GM18868 (cell line): Measurements from ENCODE around the gene DHX57.
"Not testable (repeated sequence)": the region's sequence is repeated elsewhere in the genome, so short reads cannot be mapped to it uniquely, and the experiment has no call there.

Experiments
- ATAC-seq: cut with Tn5 transposase; IDR thresholded peaks from one replicate; pipeline ENCODE4 v1.9.1; 2021; ENCODE audit warnings: mild to moderate bottlenecking, moderate library complexity; ENCODE audit not compliant: unreplicated experiment

Gene DHX57

DNA sequence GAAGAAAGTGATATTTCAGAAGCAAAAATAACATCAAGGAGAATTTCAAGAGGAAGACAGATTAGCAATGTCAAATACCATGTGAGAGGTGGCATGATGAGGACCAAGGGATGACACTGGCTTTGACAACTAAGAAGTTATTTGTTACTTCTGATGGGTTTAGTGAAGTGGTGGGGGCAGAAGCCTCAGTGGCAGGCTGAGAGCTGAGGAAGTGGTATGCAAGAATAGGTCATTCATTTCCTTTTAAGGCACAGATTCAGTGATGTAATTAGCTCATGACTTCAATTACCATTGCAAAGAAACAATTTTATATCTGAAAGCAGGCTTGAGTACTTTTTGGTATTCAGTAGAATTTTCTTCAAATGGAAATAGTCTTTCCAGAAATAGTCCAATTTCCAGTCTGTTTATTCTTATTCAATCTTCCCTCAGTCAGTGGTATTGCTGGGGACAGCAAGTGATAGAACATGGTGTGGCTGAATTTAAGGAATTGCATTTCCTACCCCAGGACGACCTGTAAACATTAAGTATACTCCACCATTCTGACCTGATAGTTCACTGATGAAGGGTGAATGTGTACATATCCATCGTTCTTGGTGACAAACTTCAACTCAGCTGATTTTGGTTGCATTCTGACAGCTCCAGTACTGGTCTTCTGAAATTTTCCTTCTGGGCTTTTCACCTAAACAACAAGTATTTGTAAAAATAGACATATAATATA, 69.6 kb downstream of the DHX57 start:
- no peak for ATAC-seq

DNA sequence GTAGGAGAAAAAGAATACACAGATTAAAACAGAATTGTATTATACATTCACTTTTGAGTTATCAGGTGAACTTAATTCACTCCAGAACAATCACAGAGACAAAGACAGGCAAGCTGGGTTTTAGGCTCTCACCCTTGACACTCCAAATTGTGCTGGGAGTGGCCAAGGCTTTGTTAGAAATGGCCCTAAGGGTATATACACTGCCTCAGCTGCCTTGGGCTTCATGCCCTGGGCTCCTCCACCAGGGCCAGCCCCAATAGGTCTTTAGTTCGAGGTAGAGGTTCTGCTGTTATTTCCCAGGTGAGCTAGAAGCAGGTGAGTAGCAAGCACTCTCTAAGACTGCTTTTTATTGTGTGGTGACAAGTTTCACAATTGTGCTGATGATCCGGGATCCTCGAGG, 77.8 kb downstream of the DHX57 start:
- no peak for ATAC-seq

DNA sequence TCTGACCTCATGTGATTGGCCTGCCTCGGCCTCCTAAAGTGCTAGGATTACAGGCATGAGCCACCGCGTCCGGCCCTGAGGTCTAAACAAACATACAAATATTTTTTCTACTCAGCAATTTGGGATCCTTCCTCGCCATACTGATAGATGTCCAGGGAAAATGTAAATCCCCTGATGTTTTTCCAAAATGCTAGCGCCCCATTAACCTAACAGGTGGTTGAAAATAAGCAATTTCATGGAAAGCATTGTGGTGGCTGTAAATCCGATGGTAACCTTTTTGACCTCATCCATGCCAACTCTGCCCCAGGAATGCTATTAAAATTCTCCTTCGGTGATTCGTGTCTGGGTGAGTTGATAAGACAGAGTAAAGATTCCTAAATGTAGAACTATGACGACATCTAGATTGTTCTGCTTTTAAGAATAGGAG, 78.5 kb downstream of the DHX57 start:
- ATAC-seq: no peak

DNA sequence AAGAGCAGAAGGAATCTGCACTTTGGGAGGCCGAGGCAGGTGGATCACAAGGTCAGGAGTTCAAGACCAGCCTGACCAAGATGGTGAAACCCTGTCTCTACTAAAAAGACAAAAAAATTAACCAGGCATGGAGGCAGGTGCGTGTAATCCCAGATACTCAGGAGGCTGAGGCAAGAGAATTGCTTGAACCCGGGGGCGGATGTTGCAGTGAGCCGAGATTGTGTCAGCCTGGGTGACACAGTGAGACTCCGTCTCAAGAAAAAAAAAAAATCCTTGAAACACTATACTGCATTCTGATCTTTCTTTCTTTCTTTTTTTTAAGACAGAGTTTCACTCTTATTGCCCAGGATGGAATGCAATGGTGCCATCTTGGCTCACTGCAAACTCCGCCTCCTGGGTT, 80.7 kb downstream of the DHX57 start:
- not testable (repeated sequence) for ATAC-seq

DNA sequence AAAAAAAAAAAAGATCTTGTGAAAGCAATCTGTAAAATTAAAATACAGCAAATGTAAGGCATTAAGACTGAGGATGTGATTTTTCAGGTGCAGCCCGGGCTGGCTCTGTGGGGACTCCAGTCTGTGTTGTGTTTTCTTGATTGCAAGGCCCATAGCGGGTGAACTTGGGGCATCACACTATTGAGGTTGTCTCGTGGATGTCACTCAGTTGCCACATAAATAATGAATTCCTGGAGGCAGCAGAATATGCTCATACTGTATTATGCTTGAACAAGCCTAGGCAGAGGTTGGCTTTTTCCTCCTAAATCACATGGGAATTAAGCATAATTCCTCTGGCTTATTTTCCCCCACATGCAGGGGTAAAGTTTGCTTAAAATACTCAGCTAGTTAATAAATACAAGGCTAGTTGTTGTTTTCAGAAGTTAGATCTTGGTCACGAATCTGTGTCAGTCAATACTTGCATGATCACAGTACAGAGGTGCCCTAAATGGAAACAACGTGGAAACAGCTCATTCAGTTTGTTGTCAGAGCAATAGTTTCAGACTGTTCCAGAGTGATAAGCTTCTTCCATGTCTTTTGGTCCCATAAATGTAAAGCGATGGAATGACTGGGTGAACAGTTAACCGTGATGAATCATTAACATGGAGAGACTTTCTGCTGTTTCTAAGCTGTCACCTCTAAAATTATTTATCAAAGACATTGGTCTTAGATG, 81.3 kb downstream of the DHX57 start:
- ATAC-seq: no peak

DNA sequence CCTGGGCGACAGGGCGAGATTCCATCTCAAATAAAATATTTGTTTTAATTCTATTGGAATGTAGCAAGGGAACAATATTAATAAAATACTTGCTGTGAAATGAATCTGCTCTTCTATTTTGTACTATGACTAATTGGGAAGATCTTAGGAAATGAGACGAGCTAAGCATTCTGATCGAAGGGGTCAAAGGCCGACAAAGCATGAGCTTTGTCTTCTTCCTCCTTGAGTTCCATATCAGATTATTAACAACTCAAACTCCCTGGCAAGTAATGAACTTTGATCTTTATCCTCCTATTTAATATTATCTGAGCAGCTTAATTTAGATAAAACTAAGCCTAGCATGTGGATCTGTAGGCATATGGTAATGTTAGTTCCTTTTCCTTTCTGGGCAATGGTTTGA, 82.2 kb downstream of the DHX57 start:
- ATAC-seq: no peak

DNA sequence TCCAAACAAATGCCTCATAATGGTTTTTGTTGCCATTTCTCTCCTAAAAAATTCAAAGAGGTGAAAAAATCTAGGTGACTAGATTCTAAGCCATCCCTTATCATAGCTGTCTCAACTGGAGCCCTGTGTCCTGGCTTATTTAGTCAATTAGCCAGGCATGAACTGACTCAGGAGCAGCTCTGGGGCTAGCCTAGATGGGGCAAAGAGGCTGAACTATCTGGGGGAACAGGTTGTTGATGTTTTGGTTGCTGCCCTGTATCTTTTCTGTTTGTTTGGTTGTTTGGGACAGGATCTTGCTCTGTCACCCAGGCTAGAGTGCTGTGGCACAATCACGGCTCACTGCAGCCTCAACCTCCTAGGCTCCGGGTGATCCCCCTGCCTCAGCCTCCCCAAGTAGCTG, 83.0 kb downstream of the DHX57 start:
- no peak for ATAC-seq

DNA sequence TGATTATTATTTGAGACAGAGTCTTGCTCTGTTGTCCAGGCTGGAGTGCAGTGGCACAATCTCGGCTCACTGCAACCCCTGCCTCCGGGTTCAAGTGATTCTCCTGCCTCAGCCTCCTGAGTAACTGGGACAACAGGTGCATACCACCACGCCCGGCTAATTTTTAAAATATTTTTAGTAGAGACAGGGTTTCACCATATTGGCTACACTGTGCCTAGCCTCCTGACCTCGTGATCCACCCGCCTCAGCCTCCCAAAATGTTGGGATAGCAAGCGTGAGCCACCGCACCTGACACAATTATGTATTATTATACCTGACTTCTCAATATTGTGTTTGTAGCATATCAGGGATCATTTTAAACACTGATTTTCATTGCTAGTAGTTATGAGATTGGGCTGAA, 83.4 kb downstream of the DHX57 start:
- not testable (repeated sequence) for ATAC-seq

DNA sequence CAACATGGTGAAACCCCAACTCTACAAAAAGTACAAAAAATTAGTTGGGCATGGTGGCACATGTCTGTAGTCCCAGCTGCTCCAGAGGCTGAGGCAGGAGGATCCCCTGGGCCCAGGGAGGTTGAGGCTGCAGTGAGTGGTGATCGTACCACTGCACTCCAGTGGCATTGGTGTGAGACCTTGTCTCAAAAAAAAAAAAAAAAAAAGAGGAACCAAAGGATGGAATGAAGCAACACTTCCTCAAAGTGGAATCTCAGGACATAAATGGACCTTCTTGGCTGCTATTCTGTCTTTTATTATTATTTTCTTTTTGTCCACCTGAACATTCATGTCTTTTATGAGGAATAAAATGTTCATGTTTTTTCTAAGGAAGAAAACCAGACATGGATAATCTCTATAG, 84.0 kb downstream of the DHX57 start:
- ATAC-seq: no peak

DNA sequence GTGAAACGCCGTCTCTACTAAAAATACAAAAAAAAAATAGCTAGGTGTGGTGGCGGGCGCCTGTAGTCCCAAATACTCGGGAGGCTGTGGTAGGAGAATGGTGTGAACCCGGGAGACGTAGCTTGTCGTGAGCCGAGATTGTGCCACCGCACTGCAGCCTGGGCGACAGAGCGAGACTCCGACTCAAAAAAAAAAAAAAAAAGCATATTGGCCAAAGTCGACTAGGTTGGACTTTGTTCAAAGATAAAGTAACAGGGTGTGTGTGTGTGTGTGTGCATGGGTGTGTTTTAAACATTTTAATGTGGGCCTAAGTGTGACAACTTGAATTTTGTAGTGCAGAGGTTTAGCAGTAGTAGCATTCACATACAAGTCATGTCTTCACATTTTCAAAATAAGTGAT, 86.0 kb downstream of the DHX57 start:
- ATAC-seq: no peak

DNA sequence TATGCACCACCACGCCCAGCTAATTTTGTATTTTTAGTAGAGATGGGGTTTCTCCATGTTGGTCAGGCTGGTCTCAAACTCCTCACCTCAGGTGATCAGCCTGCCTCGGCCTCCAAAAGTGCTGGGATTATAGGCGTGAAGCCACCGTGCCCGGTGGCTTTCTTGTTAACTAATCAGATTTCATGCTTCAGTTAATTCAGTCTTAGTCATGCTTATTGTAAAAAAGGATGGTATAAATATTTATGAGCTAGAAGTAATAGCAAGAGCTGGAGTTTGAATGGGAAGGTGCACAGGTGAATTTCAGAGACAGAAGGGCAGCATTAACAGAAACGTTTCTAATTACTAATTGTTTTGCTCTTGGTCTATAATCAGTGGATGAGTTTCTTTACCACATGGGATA, 87.4 kb downstream of the DHX57 start:
- no peak for ATAC-seq

DNA sequence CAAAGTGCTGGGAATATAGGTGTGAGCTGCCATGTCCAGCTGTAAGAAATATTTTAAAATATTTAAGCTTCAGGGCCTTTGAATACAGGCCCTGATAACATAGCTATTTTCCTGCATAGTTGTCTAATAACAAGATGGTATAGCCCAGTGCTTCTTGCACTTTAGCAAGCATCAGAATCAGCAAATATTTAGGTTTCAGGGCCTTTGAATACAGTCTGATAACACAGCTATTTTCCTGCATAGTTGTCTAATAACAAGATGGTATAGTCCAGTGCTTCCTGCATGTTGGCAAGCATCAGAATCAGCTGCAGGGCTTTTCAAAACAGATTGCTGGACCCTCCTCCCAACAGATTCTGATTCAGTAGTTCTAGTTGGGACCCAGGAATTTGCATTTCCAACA, 92.1 kb downstream of the DHX57 start:
- no peak for ATAC-seq

- no peak for ATAC-seq
These were observed 97.0 kb downstream of the DHX57 start for GRCh38 chr2:38778687-38779082.

- no peak for ATAC-seq
These were observed 99.2 kb downstream of the DHX57 start for GRCh38 chr2:38776531-38776930.

GRCh38 chr2:38775921-38776225, 99.9 kb downstream of the DHX57 start:
- ATAC-seq: no peak

- ATAC-seq: no peak
These were observed 100.4 kb downstream of the DHX57 start for GRCh38 chr2:38775097-38775920.

DNA sequence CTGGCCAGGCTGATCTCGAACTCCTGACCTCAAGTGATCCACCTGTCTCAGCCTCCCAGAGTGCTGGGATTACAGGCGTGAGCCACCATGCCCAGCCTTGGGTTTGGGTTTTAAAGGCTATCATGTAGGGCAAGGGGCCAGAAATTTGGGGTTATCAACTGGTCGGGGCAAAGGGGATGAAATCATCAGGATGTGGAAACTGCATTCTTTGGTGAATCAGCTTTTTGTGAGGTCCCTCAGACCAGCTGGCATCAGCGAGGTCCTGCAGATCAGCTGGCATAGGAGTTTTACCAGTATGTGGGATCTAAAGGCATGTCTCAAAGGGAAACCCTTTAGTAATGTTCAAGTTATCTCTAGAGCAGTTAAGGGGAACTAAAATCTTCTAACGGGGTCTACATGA, 104.1 kb downstream of the DHX57 start:
- no peak for ATAC-seq

- ATAC-seq: no peak
These were observed 110.2 kb downstream of the DHX57 start for GRCh38 chr2:38765551-38765950.

GRCh38 chr2:38765149-38765548, 110.6 kb downstream of the DHX57 start:
- ATAC-seq: no peak

GRCh38 chr2:38763728-38764127, 112.0 kb downstream of the DHX57 start:
- no peak for ATAC-seq

DNA sequence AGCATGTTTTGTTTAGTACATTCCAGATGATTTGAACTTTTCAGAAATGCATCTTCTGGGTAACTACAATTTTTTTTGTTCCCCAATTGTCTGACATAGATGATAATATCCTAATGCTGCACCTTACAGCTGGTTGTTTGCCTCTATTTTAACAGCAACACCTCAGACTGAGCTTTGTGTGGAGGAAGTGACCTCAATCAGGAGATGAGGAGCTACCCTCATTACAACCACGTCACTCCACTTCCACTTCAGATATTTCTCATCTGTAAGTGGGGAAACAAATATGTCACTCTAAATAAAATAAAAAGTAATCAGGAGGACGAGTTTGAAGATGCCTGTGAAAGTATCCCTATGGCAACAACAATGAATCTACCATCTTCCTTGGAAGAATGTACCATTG, 112.5 kb downstream of the DHX57 start:
- no peak for ATAC-seq

GRCh38 chr2:38755891-38756290, 119.8 kb downstream of the DHX57 start:
- not testable (repeated sequence) for ATAC-seq
